Cardiac muscle cell (in vitro differentiated cells and primary cell): ENCODE data around the gene UBASH3B. TPM values are rescaled to one million over a fixed set of nuclear protein-coding genes. Genes with fewer than 3 reads are reported as not detected.
"Not testable (repeated sequence)": the region's sequence is repeated elsewhere in the genome, so short reads cannot be mapped to it uniquely, and the experiment has no call there.

ENCODE experiments used
- DNase-seq, 2 donors: peaks; one replicate each; pipeline versions ENCODE4 v3.0.0 to v3.0.0-alpha.2; 2010 to 2017; ENCODE audit warnings: low read depth in 1 of 2, low spot score in 1 of 2
- H3K27ac ChIP-seq: fragments of 200-600 bp; sonication (generic); 2 replicates; pipeline ENCODE4 v1.5.1; 2016
- H3K27me3 ChIP-seq: fragments of 200-600 bp; sonication (generic); 2 replicates; pipeline ENCODE4 v1.6.0; 2016; ENCODE audit warnings: control low read depth
- H3K36me3 ChIP-seq: fragments of 200-600 bp; sonication (generic); 2 replicates; pipeline ENCODE4 v1.5.1; 2016; ENCODE audit warnings: control low read depth
- H3K4me1 ChIP-seq: fragments of 200-600 bp; sonication (generic); 2 replicates; pipeline ENCODE4 v1.8.1; 2017; ENCODE audit warnings: low read depth, mild to moderate bottlenecking, mixed run types
- H3K4me3 ChIP-seq: fragments of 200-600 bp; sonication (generic); 2 replicates; pipeline ENCODE4 v1.5.1; 2016; ENCODE audit warnings: mild to moderate bottlenecking
- H3K9me3 ChIP-seq: fragments of 200-600 bp; sonication (generic); 2 replicates; pipeline ENCODE4 v1.5.1; 2017; ENCODE audit warnings: low read depth, mild to moderate bottlenecking, control low read depth
- polyA plus RNA-seq: library from polyadenylated mRNA; unstranded; fragments of >200 nt; fragmentation: Nextera tagmentation; extraction: Ambion mirVana; gene quantifications from 2 replicates; pipeline ENCODE4 v1.2.1, GENCODE V29; 2016
- total RNA-seq: library from RNA; depleted of rRNA; stranded (reverse); fragments of >200 nt; gene quantifications from 2 replicates; pipeline ENCODE4 v1.2.3, GENCODE V29; 2016
- TF ChIP-seq, protein P1 (sequence below): IDR thresholded peaks from 2 replicates; pipeline ENCODE4 v1.5.1; 2012; ENCODE audit warnings: low read depth, mild to moderate bottlenecking, low read length

Gene UBASH3B
- total and polyA plus RNA-seq, 2 experiments from 2014 or later = 2.7 TPM; not detected in 1

DNA sequence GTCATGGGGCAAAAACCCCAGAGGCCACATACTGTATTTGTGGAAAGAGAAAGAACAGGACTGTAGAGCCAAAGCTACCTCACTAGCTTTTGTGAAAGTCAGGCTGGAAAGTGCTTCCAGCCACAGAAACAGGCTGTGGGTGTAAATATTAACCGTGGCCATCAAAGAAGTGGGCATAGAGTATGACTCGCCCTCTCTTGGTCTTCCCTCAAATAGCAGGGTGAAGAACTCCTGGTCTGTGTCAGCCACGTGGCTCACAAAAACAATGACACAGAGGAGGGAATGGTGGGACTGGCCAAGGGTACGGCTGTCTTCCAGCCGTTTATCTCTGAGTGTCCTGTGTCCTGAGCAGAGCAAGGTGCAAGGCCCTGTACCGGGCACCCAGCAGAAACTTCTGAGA lies 37.6 kb upstream of the UBASH3B start:
- no peak overlapping the region for H3K27ac ChIP-seq
- DNase-seq = no peak
- no peaks in the 10 kb centered on the region for H3K9me3 ChIP-seq
- no peaks in the 10 kb centered on the region for H3K36me3 ChIP-seq
- H3K27me3 ChIP-seq = no peaks in the 10 kb centered on the region
- TF ChIP-seq, protein P1, sequence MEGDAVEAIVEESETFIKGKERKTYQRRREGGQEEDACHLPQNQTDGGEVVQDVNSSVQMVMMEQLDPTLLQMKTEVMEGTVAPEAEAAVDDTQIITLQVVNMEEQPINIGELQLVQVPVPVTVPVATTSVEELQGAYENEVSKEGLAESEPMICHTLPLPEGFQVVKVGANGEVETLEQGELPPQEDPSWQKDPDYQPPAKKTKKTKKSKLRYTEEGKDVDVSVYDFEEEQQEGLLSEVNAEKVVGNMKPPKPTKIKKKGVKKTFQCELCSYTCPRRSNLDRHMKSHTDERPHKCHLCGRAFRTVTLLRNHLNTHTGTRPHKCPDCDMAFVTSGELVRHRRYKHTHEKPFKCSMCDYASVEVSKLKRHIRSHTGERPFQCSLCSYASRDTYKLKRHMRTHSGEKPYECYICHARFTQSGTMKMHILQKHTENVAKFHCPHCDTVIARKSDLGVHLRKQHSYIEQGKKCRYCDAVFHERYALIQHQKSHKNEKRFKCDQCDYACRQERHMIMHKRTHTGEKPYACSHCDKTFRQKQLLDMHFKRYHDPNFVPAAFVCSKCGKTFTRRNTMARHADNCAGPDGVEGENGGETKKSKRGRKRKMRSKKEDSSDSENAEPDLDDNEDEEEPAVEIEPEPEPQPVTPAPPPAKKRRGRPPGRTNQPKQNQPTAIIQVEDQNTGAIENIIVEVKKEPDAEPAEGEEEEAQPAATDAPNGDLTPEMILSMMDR = no peak
- no peak overlapping the region for H3K4me3 ChIP-seq
- H3K4me1 ChIP-seq = no peaks in the 10 kb centered on the region

GRCh38 chr11:122618927-122619326 lies 36.6 kb upstream of the UBASH3B start:
- DNase-seq = no peak
- Histone ChIP-seq H3K9me3 (no peaks in the 10 kb centered on the region), H3K36me3 (no peaks in the 10 kb centered on the region), H3K27me3 (no peaks in the 10 kb centered on the region), H3K4me1 (no peaks in the 10 kb centered on the region), H3K4me3 (no peak overlapping the region), H3K27ac (no peak overlapping the region)
- TF ChIP-seq, protein P1 = no peak

- Histone ChIP-seq H3K27me3 (no peaks in the 10 kb centered on the region), H3K36me3 (no peaks in the 10 kb centered on the region), H3K4me3 (no peak overlapping the region), H3K4me1 (no peaks in the 10 kb centered on the region), H3K27ac (no peak overlapping the region), H3K9me3 (no peaks in the 10 kb centered on the region)
- TF ChIP-seq, protein P1 = no peak
- DNase-seq = no peak
Observed at GRCh38 chr11:122619757-122620156, 35.8 kb upstream of the UBASH3B start.

GRCh38 chr11:122625501-122625900 lies 30.0 kb upstream of the UBASH3B start:
- DNase-seq, H3K9me3 ChIP-seq, H3K4me3 ChIP-seq, H3K36me3 ChIP-seq, H3K27ac ChIP-seq, H3K4me1 ChIP-seq, H3K27me3 ChIP-seq: not testable (repeated sequence)

DNA sequence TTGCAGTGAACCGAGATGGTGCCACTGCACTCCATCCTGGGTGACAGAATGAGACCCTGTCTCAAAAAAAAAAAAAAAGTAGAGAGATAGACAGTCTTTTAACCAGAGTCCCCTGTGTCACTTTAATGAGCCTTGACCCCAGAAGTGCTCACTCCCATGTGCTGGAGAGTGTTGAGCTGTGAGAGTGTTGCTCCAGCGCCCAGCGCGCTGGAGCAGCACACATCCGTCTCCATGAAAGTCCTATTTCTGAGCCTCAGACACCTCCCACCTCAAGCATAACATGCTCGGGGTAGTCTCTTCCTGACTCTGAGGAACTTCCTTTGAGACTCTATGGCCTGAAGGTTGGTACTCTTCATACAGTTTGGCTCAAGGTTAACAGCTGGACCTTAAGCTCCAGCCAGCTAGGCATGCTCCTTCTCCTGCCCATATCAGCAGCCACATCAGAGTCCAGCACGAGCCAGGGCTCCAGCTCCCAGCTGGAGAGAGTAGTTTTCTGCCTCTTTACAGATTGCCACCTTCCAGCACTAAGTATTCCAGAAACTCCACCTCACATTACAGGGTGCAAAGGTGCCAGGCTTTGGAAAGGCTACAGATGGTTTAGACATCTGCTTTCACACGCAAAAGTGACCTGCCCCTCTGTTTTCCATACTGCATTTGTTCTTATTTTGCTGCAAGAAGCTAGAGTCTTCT lies 29.4 kb upstream of the UBASH3B start:
- Histone ChIP-seq H3K36me3 (no peaks in the 10 kb centered on the region), H3K9me3 (no peaks in the 10 kb centered on the region), H3K4me1 (no peaks in the 10 kb centered on the region), H3K27me3 (no peaks in the 10 kb centered on the region), H3K4me3 (no peak overlapping the region), H3K27ac (no peak overlapping the region)
- TF ChIP-seq, protein P1 = no peak
- no peak for DNase-seq

DNA sequence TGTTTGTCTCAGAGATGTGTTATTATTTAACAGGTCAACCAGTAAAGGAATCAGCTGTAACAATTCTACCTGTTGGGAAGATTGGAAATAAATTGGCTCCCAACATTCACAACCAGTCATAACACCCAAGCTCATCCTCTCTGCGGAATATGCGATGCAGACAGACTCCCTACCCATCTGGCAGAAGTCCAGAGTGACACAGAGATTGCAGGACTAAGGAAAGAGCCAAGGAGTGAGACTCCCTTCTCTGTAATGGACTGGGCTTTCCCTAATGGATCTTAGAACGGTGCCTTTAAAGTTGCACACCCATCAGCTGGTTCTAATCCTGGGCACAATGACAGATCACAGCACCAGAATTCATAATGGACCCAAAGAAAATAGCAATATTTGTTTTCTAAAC lies 27.8 kb upstream of the UBASH3B start:
- no peak for DNase-seq
- Histone ChIP-seq H3K9me3 (no peaks in the 10 kb centered on the region), H3K36me3 (no peaks in the 10 kb centered on the region), H3K27me3 (no peaks in the 10 kb centered on the region), H3K27ac (no peak overlapping the region), H3K4me1 (no peaks in the 10 kb centered on the region), H3K4me3 (no peak overlapping the region)
- TF ChIP-seq, protein P1 = no peak
